ENCODE measurements around the gene VAX1.

Gene VAX1

GRCh38 chr10:117159390-117159789 is 21.3 kb upstream of the VAX1 start:
- no peak for TF ChIP-seq POLR2A (IDR thresholded peaks at IDR 0.05; ENCODE audit: low read depth, low read length)
- DNase-seq (ENCODE audit: insufficient read length, low spot score) (no peak), FAIRE-seq (no peak)

- DNase-seq (ENCODE audit: insufficient read length, low spot score) (no peak), FAIRE-seq (no peak)
- TF ChIP-seq POLR2A (IDR thresholded peaks at IDR 0.05; ENCODE audit: low read depth, low read length): no peak
Measured at GRCh38 chr10:117158297-117158696, 20.2 kb upstream of the VAX1 start.

GRCh38 chr10:117152668-117153067 is 14.6 kb upstream of the VAX1 start:
- no peak for DNase-seq (ENCODE audit: insufficient read length, low spot score)
- TF ChIP-seq POLR2A (IDR thresholded peaks at IDR 0.05; ENCODE audit: low read depth, low read length): no peak
- no peak for FAIRE-seq

GRCh38 chr10:117148284-117148683 is 10.2 kb upstream of the VAX1 start:
- DNase-seq (ENCODE audit: insufficient read length, low spot score) (no peak), FAIRE-seq (no peak)
- TF ChIP-seq POLR2A (IDR thresholded peaks at IDR 0.05; ENCODE audit: low read depth, low read length): no peak

GRCh38 chr10:117145019-117145418 is 6.9 kb upstream of the VAX1 start:
- FAIRE-seq (no peak), DNase-seq (ENCODE audit: insufficient read length, low spot score) (no peak)
- no peak for TF ChIP-seq POLR2A (IDR thresholded peaks at IDR 0.05; ENCODE audit: low read depth, low read length)

- FAIRE-seq: no peak
- no peak for DNase-seq (ENCODE audit: insufficient read length, low spot score)
- TF ChIP-seq POLR2A (IDR thresholded peaks at IDR 0.05; ENCODE audit: low read depth, low read length): no peak
Measured at GRCh38 chr10:117143103-117143823, 5.2 kb upstream of the VAX1 start.

GRCh38 chr10:117140525-117140902 is 2.4 kb upstream of the VAX1 start:
- FAIRE-seq: no peak
- no peak for TF ChIP-seq POLR2A (IDR thresholded peaks at IDR 0.05; ENCODE audit: low read depth, low read length)
- no peak for DNase-seq (ENCODE audit: insufficient read length, low spot score)

- DNase-seq (ENCODE audit: insufficient read length, low spot score) (no peak), FAIRE-seq (no peak)
- no peak for TF ChIP-seq POLR2A (IDR thresholded peaks at IDR 0.05; ENCODE audit: low read depth, low read length)
Measured at GRCh38 chr10:117139581-117140524, 1.8 kb upstream of the VAX1 start.

GRCh38 chr10:117138838-117139580 is 939 bp upstream of the VAX1 start:
- DNase-seq (ENCODE audit: insufficient read length, low spot score) (no peak), FAIRE-seq (no peak)
- no peak for TF ChIP-seq POLR2A (IDR thresholded peaks at IDR 0.05; ENCODE audit: low read depth, low read length)

- no peak for TF ChIP-seq POLR2A (IDR thresholded peaks at IDR 0.05; ENCODE audit: low read depth, low read length)
- DNase-seq (ENCODE audit: insufficient read length, low spot score) (no peak), FAIRE-seq (no peak)
Measured at GRCh38 chr10:117137031-117137910, 799 bp downstream of the VAX1 start.

GRCh38 chr10:117136391-117136975 is 1.6 kb downstream of the VAX1 start:
- no peak for FAIRE-seq
- no peak for DNase-seq (ENCODE audit: insufficient read length, low spot score)
- TF ChIP-seq POLR2A (IDR thresholded peaks at IDR 0.05; ENCODE audit: low read depth, low read length): no peak

- TF ChIP-seq POLR2A (IDR thresholded peaks at IDR 0.05; ENCODE audit: low read depth, low read length): no peak
- FAIRE-seq (no peak), DNase-seq (ENCODE audit: insufficient read length, low spot score) (no peak)
Measured at GRCh38 chr10:117135480-117136140, 2.5 kb downstream of the VAX1 start.

Measured in H54 (cell line).